Umbilical cord (tissue), 2 donors: ENCODE data around the gene NAALADL2. TPM values are rescaled to one million over a fixed set of nuclear protein-coding genes. Genes with fewer than 3 reads are reported as not detected.
"Not testable (repeated sequence)": the region's sequence is repeated elsewhere in the genome, so short reads cannot be mapped to it uniquely, and the experiment has no call there.

Experiments used
- DNase-seq: peaks from one replicate; pipeline ENCODE4 v3.0.0-alpha.2; 2015; ENCODE audit warnings: low spot score
- total RNA-seq: library from RNA; depleted of rRNA; stranded (reverse); fragments of >200 nt; gene quantifications from one replicate; pipeline ENCODE4 v1.2.3, GENCODE V29; 2014; ENCODE audit warnings: low replicate concordance; ENCODE audit not compliant: insufficient read depth

NAALADL2 gene
- total RNA-seq, 1 donor from 2014 or later: 62.6 TPM

DNA sequence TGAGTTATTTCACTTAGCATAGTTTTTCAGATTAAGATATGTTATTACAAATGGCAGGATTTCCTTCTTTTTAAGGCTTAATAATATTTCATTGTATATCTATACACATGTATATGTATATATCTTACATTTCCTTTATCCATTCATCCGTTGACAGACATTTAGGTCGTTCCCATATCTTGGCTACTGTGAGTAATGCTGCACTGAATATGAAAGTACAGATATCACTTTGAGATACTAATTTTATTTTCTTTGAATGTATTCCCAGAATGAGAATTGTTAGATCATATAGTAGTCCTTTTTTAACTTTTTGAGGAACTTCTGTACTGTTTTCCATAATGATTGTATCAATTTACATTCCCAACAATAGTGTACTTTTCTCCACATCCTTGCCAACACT is 270.4 kb downstream of the NAALADL2 start:
- no peak for DNase-seq

DNA sequence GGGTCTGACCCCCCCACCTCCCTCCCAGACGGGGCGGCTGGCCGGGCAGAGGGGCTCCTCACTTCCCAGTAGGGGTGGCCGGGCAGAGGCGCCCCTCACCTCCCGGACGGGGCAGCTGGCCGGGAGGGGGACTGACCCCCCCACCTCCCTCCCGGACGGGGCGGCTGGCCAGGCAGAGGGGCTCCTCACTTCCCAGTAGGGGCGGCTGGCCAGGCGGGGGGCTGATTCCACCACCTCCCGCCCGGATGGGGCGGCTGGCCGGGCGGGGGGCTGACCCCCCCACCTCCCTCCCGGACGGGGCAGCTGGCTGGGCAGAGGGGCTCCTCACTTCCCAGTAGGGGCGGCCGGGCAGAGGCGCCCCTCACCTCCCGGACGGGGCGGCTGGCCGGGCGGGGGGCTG is 272.7 kb downstream of the NAALADL2 start:
- not testable (repeated sequence) for DNase-seq

GRCh38 chr3:175132706-175133105 is 273.6 kb downstream of the NAALADL2 start:
- DNase-seq: not testable (repeated sequence)

DNA sequence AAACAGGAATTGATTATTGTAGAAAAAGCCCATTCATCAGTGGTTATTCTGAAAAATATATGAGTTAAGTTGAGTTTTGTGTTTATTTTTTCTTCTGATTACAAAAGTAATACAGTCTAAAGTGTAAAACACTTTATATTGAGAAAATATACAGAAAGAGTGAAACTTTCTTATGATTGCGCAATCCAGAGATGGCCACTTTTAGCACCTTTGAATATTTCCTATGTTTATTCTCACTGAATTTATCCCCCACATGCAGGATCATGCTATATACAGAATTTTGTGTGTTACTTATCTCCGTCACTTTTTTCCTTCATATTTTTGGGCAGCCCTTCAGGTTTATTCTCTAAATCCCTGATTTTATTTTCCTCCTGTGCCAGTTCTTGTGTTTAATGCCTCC is 285.2 kb downstream of the NAALADL2 start:
- DNase-seq: no peak

GRCh38 chr3:175146258-175146657 is 287.1 kb downstream of the NAALADL2 start:
- peak; percentile 5 for DNase-seq

DNA sequence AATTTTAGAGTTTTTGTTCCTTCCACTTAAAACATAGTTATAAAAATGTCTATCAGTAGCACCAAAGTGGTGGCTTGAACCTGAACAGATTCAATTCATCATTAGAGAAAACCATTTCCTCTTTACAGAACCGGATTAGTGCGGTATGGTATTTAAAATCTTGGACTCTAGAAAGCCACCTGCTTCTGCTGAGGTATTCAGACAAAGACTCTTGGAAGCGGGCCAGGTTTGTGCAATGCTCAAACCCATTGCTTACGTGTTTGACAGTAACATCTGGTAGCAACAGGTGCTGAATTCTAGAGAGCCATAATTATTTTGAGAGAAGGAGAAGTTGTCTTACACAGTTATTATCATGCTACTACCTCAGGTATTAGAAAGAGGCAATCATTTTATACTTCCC is 290.5 kb downstream of the NAALADL2 start:
- peak; percentile 49 for DNase-seq

DNA sequence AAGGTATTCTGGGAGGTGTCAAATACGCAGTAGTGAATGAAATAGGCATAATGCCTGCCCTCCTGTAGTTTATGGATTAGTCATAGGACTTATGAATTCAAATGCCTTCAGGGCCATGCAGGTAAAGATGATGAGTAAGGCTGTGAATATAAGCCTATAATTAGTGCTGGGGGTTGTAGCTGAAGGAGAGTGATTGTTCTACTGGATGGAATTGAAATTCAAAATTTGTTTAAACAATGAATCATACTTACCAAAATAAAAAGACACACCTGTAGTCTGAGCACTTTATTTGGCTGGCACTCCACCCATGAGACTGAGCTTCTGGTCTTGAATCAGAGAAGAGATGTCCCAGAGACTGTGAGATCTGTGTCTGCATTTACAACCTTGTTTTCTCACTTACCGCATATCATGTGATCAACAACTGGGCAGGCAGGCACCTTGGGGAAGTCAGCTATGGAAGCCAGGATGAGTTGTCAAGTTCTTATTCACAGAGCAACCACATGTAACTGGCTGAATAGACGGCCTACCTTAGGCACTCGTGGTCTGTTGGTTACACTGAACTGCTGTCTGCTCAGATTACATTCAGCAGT is 291.8 kb downstream of the NAALADL2 start:
- no peak for DNase-seq

DNA sequence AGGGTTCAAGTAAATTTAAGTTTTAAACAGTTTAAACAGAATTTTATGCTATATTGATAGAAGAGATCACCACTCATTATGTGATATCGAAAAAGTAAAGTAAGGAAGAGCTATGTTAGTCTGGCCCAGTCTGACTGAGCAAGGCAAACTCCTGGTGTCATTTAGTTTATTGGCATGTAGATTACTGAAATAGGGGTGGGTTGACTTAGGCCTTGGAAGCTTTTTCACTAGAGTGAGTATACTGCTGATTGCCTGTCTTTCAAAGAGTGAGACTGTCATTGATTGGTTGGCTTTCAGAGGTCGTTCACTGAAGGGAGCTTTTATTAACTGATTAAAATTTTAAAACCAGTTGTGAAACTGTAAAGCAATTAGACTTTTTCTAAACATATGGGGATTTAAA is 294.5 kb downstream of the NAALADL2 start:
- DNase-seq: no peak

DNA sequence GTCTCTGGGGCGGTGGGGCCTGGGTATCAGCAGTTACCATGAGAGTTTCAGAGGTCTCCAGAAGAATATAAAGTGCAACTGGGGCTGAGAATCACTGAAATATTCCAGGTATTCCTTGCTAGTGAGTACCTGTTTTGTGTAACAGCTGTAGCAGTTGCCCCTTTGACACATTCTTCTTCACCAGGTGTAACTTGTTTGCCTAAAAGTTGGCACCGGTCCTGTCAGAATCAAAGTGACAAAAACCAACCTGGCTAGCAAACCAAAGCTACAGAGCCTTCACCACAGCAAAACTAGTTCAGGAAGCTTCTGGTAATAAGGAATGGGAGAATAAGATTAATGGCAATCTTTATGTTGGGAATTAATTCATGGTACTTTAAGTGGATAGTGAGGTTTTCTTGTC is 296.0 kb downstream of the NAALADL2 start:
- peak; percentile 20 for DNase-seq

DNA sequence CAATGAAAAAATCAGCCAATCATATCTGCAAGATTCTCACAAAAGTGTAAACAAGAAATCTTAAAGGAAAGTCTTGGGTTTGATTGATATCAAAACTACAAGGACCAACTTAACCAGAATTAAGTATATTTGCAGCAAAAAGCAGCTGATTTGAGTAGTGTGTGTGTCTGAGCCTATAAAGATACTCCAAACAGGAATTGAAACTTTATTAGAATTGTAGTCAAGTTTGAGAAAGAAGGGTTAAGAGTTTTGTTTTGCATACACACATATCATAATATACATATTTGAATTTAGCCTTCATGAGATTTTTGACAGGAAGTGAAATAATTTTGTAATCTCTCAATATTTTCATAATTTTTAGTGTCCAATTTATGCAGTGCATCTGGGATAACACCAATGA is 300.1 kb downstream of the NAALADL2 start:
- no peak for DNase-seq

- DNase-seq: no peak
These were observed 302.2 kb downstream of the NAALADL2 start for GRCh38 chr3:175161291-175161690.

DNA sequence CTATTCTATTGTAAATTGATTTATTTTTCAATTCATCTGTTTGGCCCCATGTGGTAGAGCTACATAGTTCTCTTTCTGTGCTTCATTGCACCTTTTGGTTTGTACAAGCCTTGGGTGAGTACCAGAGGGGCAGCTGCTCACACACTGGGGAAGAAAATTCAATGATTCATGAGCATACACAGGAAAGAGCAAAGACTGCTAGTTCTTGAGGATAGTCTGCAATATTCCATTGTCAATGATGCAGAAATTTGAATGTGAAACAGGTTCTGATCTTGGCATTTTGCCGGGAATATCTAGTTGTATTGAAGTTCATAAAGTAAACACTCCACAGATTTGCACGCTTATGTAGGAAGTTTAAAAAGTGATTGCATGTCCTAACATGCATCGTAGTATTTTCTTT is 304.6 kb downstream of the NAALADL2 start:
- no peak for DNase-seq

GRCh38 chr3:175173117-175173516 is 314.0 kb downstream of the NAALADL2 start:
- not testable (repeated sequence) for DNase-seq

DNA sequence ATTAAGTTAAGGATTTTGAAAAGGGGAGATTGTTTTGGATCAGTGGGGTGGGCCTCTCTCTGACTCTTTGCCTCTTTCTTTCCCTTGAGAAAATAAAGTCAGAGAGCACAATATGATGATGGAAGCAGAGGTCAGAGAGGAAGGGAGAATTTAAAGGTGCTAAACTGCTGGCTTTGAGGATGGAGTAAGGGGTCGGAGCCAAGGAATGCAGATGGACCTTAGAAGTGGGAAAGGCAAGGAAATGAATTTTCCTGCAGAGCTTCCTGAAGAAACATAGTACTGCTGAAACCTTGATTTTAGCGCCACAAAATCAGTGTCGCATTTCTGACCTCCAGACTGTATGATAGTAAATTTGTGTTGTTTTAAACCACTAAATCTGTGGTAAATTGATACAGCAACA is 317.4 kb downstream of the NAALADL2 start:
- no peak for DNase-seq

GRCh38 chr3:175179055-175179454 is 319.9 kb downstream of the NAALADL2 start:
- no peak for DNase-seq

- no peak for DNase-seq
These were observed 325.3 kb downstream of the NAALADL2 start for GRCh38 chr3:175184392-175184791.

- DNase-seq: no peak
These were observed 326.8 kb downstream of the NAALADL2 start for GRCh38 chr3:175185903-175186302.

- DNase-seq: no peak
These were observed 327.4 kb downstream of the NAALADL2 start for GRCh38 chr3:175186511-175186910.

DNA sequence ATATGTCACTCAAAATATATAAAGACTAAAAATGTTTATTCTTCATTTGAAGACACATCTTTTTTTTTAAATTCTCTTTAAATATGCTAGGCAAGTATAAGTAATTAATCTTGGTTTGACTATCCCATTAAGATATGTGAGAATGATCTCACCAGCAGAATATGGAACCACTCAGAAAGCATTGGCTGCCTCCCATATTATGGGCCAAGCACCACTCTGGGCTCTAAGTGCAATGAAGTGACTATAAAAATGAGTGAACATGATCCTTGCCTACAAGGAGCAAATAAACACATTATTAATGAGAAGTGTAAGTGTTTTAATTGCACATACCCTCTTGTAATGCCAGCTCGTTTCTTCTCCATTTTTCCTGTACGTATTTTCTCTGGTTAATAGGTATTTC is 328.5 kb downstream of the NAALADL2 start:
- DNase-seq: no peak

- no peak for DNase-seq
These were observed 333.4 kb downstream of the NAALADL2 start for GRCh38 chr3:175192536-175192935.

- DNase-seq: no peak
These were observed 334.8 kb downstream of the NAALADL2 start for GRCh38 chr3:175193815-175194518.

- DNase-seq: peak; percentile 15
These were observed 340.1 kb downstream of the NAALADL2 start for GRCh38 chr3:175198991-175199783.

GRCh38 chr3:175199961-175200360 is 340.8 kb downstream of the NAALADL2 start:
- no peak for DNase-seq
